Measurements from ENCODE around the gene ZCCHC14. TPM values are rescaled to one million over a fixed set of nuclear protein-coding genes. Genes with fewer than 3 reads are reported as not detected.
A peak's percentile ranks its signal among the peaks of the same experiment; 100 is the strongest.
"Not testable (repeated sequence)": the region's sequence is repeated elsewhere in the genome, so short reads cannot be mapped to it uniquely, and the experiment has no call there.

Gene ZCCHC14
- total RNA-seq, 1 experiment from 2014 or later, result 33.1 TPM

- H3K27me3 Mint-ChIP-seq (ENCODE audit: insufficient read depth, unreplicated experiment), result peaks cover 2% of the 10 kb centered on the region
- H3K36me3 Mint-ChIP-seq (ENCODE audit: insufficient read depth, unreplicated experiment), result peaks cover 43% of the 10 kb centered on the region
- H3K9me3 ChIP-seq, result no peaks in the 10 kb centered on the region
- H3K36me3 ChIP-seq (ENCODE audit: control insufficient read depth, insufficient read depth, low read length), result no peaks in the 10 kb centered on the region
- H3K4me1 ChIP-seq, result peaks cover 24% of the 10 kb centered on the region
- ChIA-PET CTCF (interaction anchor here (0.7 to 1.7 kb wide), 6 partner anchors 9 to 248 kb away, joined by 3 to 9 read pairs (median 6); partner anchors contain the start of gene C16orf95), POLR2A (interaction anchor here (1.0 to 1.6 kb wide), 3 partner anchors 33 to 482 kb away, joined by 3 to 14 read pairs (median 5); partner anchors contain the start of gene C16orf95)
- intact Hi-C loops (cut with micrococcal nuclease; ENCODE audit: unreplicated experiment), result loop anchor here (10.0 kb wide), 1 partner anchor 834 kb away; the partner anchor contains the start of gene MTHFSD
- TF ChIP-seq CTCF (IDR thresholded peaks at IDR 0.05; ENCODE audit: insufficient read depth in 1 of 2, low read depth in 1 of 2, low read length in 1 of 2, severe bottlenecking in 1 of 2, unreplicated experiment in 1 of 2), result no peak
- peaks cover 31% of the 10 kb centered on the region for H3K4me1 Mint-ChIP-seq (ENCODE audit: low read depth, unreplicated experiment)
- no peaks in the 10 kb centered on the region for H3K27me3 ChIP-seq (replicated peaks; ENCODE audit: control insufficient read depth, insufficient read depth, low read length)
- DNase-seq, result no peak
- no TSS peak for BruUV-seq (replicated peaks)
- no peaks in the 10 kb centered on the region for H3K9me3 Mint-ChIP-seq (ENCODE audit: unreplicated experiment)
- H3K27ac Mint-ChIP-seq (ENCODE audit: unreplicated experiment), result peak overlapping the region; percentile 87
- H3K4me3 ChIP-seq (ENCODE audit: low read depth, low read length), result no peak overlapping the region
- H3K4me3 Mint-ChIP-seq (ENCODE audit: unreplicated experiment), result peak overlapping the region; percentile 75
Observed at GRCh38 chr16:87388818-87389134, 104.0 kb downstream of the ZCCHC14 start.

- H3K36me3 Mint-ChIP-seq (ENCODE audit: insufficient read depth, unreplicated experiment), result peaks cover 41% of the 10 kb centered on the region
- H3K9me3 ChIP-seq, result no peaks in the 10 kb centered on the region
- DNase-seq, result peak; percentile 98 to 99
- peak overlapping the region; percentile 87 for H3K27ac Mint-ChIP-seq (ENCODE audit: unreplicated experiment)
- peaks cover 28% of the 10 kb centered on the region for H3K4me1 Mint-ChIP-seq (ENCODE audit: low read depth, unreplicated experiment)
- CTCF ChIA-PET, result interaction anchor here (0.5 to 1.7 kb wide), 8 partner anchors 8 to 378 kb away, joined by 3 to 9 read pairs (median 6); partner anchors contain the start of genes C16orf95 and KLHDC4
- no peak for TF ChIP-seq CTCF (IDR thresholded peaks at IDR 0.05; ENCODE audit: insufficient read depth in 1 of 2, low read depth in 1 of 2, low read length in 1 of 2, severe bottlenecking in 1 of 2, unreplicated experiment in 1 of 2)
- POLR2A ChIA-PET, result interaction anchor here (0.7 to 1.6 kb wide), 4 partner anchors 9 to 482 kb away, joined by 3 to 14 read pairs (median 4); partner anchors contain the start of gene C16orf95
- peaks cover 21% of the 10 kb centered on the region; the same call in 1 of the 2 replicates for H3K4me1 ChIP-seq
- intact Hi-C loops (cut with micrococcal nuclease; ENCODE audit: unreplicated experiment), result loop anchor here (10.0 kb wide), 1 partner anchor 833 kb away; the partner anchor contains the start of gene MTHFSD
- no peaks in the 10 kb centered on the region for H3K27me3 ChIP-seq (replicated peaks; ENCODE audit: control insufficient read depth, insufficient read depth, low read length)
- H3K4me3 Mint-ChIP-seq (ENCODE audit: unreplicated experiment), result peak overlapping the region; percentile 75
- peak overlapping the region; percentile 21 for H3K4me3 ChIP-seq (ENCODE audit: low read depth, low read length)
- TSS peak; percentile 13 for BruUV-seq (replicated peaks)
- peaks cover 2% of the 10 kb centered on the region for H3K27me3 Mint-ChIP-seq (ENCODE audit: insufficient read depth, unreplicated experiment)
- no peaks in the 10 kb centered on the region for H3K36me3 ChIP-seq (ENCODE audit: control insufficient read depth, insufficient read depth, low read length)
- H3K9me3 Mint-ChIP-seq (ENCODE audit: unreplicated experiment), result no peaks in the 10 kb centered on the region
Observed at GRCh38 chr16:87387942-87388817, 104.6 kb downstream of the ZCCHC14 start.

GRCh38 chr16:87384875-87385167, 108.0 kb downstream of the ZCCHC14 start:
- Histone ChIP-seq H3K4me1 (peaks cover 43% of the 10 kb centered on the region), H3K4me3 (ENCODE audit: low read depth, low read length) (peak overlapping the region; percentile 90)
- peaks cover 47% of the 10 kb centered on the region for H3K4me1 Mint-ChIP-seq (ENCODE audit: low read depth, unreplicated experiment)
- H3K9me3 Mint-ChIP-seq (ENCODE audit: unreplicated experiment); H3K9me3 ChIP-seq; H3K27me3 ChIP-seq (replicated peaks; ENCODE audit: control insufficient read depth, insufficient read depth, low read length); H3K27me3 Mint-ChIP-seq (ENCODE audit: insufficient read depth, unreplicated experiment); H3K36me3 ChIP-seq (ENCODE audit: control insufficient read depth, insufficient read depth, low read length): not testable (repeated sequence)
- ChIA-PET CTCF (interaction anchor here (0.5 to 1.6 kb wide), 4 partner anchors 29 to 390 kb away, joined by 3 to 8 read pairs (median 4); partner anchors contain the start of gene C16orf95), POLR2A (interaction anchor here (1.2 kb wide), 1 partner anchor 26 kb away, joined by 3 read pairs; no protein-coding TSS in a partner anchor)
- peak overlapping the region; percentile 97 for H3K27ac Mint-ChIP-seq (ENCODE audit: unreplicated experiment)
- BruUV-seq (replicated peaks), result TSS peak; percentile 8
- H3K4me3 Mint-ChIP-seq (ENCODE audit: unreplicated experiment), result peak overlapping the region; percentile 82
- intact Hi-C loops (cut with micrococcal nuclease; ENCODE audit: unreplicated experiment), result loop anchor here (1.0 to 10.0 kb wide), 3 partner anchors 7 to 830 kb away; partner anchors contain the start of genes BANP, MAP1LC3B and MTHFSD
- H3K36me3 Mint-ChIP-seq (ENCODE audit: insufficient read depth, unreplicated experiment), result peaks cover 50% of the 10 kb centered on the region
- peak in 1 of 2 experiments; percentile 40 for DNase-seq

Measured in Caco-2 (cell line).